WTC11 (cell line): ENCODE data around the gene PDCD10.

Source experiments
- CTCF ChIP-seq: fragments of 200-600 bp; IDR thresholded peaks from 2 replicates; pipeline ENCODE4 v1.8.0; 2022; ENCODE audit warnings: antibody characterized with exemption
- E2F5 ChIP-seq: sonication (generic); formaldehyde crosslinking; IDR thresholded peaks from 2 replicates; pipeline ENCODE4 v1.8.1; 2022; ENCODE audit warnings: mild to moderate bottlenecking, moderate library complexity, missing genetic modification reagents
- SP1 ChIP-seq: sonication (generic); formaldehyde crosslinking; conservative IDR thresholded peaks from 2 replicates; pipeline ENCODE4 v1.8.1; 2022; ENCODE audit warnings: missing genetic modification reagents
- TP53 ChIP-seq: sonication (generic); formaldehyde crosslinking; IDR thresholded peaks from 2 replicates; pipeline ENCODE4 v1.8.1; 2023; ENCODE audit warnings: mild to moderate bottlenecking, missing genetic modification reagents
- ZBTB21 ChIP-seq: sonication (generic); formaldehyde crosslinking; IDR thresholded peaks from 2 replicates; pipeline ENCODE4 v1.8.1; 2023; ENCODE audit warnings: mild to moderate bottlenecking, missing genetic modification reagents, borderline replicate concordance
- ZNF121 ChIP-seq: sonication (generic); formaldehyde crosslinking; IDR thresholded peaks from 2 replicates; pipeline ENCODE4 v1.8.0; 2023; ENCODE audit warnings: missing genetic modification reagents
- ZNF416 ChIP-seq: fragments of 250-450 bp; sonication (Bioruptor Pico); IDR thresholded peaks from 2 replicates; pipeline ENCODE4 v1.9.0; 2021; ENCODE audit warnings: mild to moderate bottlenecking, inconsistent platforms
- ZNF425 ChIP-seq: fragments of 250-450 bp; sonication (Bioruptor Pico); conservative IDR thresholded peaks from 2 replicates; pipeline ENCODE4 v1.9.0; 2021; ENCODE audit warnings: mild to moderate bottlenecking

DNA sequence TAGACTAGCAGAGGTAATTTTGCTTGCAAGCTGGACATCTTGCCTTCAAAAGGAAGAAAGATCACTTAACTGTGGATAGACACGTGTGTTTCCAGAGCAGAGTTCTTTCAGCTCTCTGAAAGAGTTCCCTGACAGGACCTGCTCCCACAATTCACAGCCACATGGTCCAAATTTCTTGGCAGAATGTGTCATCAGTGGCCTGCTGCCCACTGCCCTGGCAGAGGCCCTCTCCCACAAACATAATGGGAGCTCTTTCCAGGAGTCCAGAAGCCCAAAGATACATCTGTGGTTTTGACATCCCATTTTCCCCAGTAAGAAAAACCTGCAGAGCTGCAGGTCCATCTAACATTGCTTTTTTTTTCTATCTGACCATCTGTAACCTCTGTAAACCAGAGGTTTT is 49.1 kb upstream of the PDCD10 start:
- TF ChIP-seq CTCF = no peak
- no peak for TF ChIP-seq ZNF121 (CRISPR knock-in tag)
- TF ChIP-seq ZBTB21 (CRISPR knock-in tag) = no peak
- no peak for TF ChIP-seq SP1 (CRISPR knock-in tag)
- no peak for TF ChIP-seq TP53 (CRISPR knock-in tag)
- no peak for TF ChIP-seq E2F5 (CRISPR knock-in tag)
- TF ChIP-seq ZNF416 (CRISPR knock-in tag) = no peak
- no peak for TF ChIP-seq ZNF425 (CRISPR knock-in tag)
